Measurements from ENCODE around the gene RIC8B.
"Not testable (repeated sequence)": the region's sequence is repeated elsewhere in the genome, so short reads cannot be mapped to it uniquely, and the experiment has no call there.

The RIC8B gene

GRCh38 chr12:106907411-106907810, 132.9 kb downstream of the RIC8B start:
- DNase-seq, result no peak

GRCh38 chr12:106907846-106908245, 133.4 kb downstream of the RIC8B start:
- DNase-seq, result no peak

DNA sequence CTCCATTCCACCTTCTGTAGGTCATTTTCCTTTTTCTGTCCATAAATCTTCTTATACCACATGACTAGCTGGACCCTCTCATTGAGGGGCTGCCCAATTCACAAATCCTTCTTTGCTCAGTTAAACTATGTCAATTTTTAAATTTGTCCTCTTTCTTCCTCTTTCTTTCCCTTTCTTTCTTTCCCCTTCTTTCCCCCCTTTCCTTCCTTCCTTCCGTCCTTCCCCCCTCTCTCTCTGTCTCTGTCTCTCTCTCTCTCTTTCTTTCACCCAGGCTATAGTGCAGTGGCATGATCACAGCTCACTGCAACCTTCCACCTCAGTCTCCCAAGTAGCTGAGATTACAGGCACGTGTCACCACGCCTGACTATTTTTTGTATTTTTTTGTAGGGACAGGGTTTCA, 134.1 kb downstream of the RIC8B start:
- no peak for DNase-seq

DNA sequence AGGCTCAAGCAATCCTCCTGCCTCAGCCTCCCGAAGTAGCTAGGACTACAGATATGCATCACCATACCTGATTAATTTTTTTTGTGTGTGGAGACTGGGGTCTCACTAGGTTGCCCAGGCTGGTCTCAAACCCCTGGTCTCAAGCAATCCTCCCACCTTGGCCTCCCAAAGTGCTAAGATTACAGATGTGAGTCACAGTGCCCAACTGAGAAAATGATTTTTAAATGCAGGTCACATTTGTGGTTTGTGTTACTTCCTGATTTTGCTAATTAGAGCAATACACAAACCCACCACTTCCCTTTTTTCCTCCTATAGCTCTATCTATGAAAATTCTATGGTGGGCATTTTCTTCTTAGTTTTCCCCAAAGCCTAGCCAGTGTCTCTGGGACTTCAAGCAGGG, 135.7 kb downstream of the RIC8B start:
- DNase-seq, result no peak

DNA sequence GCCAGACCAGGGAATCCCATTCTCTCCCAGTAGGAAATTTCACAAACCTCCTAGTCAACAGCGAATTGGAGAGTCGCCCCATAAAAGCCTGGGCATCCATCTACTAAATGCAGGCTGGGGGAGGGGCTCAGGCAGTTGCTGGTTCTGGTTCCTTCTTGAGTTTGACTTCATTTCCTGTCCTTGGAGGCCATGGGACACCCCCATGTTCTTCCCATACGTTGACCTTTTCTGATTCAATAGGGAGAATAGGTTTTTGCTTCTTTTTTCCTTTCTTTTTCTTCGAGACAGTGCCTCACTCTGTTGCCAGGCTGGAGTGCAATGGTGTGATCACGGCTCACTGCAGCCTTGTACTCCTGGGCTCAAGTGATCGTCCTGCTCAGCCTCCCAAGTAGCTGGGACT, 137.1 kb downstream of the RIC8B start:
- no peak for DNase-seq

DNA sequence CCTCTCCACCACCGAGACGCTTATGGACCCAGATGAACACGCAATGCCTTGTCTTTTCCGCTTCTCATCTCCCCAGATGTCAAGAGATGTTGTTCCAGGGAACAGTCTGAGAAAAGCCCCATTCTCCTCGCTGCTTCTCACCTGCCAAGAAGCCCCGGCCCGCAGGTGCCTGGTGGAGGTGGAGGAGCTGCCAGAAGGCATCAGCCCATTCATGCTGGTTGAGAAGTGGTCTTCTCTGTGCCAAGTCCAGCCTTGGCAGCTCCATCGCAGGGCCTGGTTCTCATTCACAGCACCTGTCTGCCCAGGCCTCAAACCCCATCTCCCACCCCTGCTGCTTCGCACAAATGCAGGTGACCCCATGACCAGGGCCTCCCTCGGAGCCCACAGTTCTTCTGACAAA, 139.0 kb downstream of the RIC8B start:
- DNase-seq, result no peak

DNA sequence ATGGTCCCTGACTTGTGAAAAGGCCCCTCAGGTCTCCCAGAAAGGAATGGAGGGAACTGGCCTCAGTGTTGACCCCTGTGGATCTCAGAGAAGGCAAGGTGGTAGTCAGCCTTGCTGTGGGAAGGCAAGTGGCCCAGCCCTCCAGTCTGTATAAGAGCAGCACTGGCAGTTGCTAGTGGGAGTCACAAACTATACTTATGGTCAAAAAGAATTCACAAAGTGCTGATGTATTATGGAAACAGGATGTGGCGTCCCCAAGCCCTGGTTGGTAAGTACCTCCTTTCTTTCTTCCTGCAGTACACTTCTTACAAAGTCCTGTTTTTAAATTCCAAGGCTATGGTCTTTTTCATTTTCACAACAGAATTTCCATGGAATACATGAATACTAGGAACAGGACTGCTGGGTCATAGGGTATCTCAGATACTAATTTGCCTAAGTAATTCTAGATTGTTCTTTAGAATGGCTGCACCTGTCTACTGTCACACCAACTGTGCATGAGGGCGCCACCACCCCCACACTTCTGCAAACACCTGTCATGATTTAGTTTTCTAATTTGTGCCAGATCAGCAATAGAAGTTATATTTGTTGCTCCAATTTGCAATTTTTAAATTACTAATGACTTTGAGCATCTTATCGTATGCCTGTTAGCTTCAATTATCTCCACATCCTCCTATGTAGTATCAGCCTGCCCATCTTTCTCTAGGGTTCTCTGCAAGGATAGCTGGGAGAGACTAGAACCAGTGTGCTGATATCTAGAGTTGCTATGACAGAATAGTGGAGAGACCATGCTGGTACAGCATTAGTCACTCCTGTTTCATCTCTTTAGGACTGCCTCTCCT, 140.5 kb downstream of the RIC8B start:
- no peak for DNase-seq

- DNase-seq, result no peak
Measured at GRCh38 chr12:106915635-106916026, 141.1 kb downstream of the RIC8B start.

DNA sequence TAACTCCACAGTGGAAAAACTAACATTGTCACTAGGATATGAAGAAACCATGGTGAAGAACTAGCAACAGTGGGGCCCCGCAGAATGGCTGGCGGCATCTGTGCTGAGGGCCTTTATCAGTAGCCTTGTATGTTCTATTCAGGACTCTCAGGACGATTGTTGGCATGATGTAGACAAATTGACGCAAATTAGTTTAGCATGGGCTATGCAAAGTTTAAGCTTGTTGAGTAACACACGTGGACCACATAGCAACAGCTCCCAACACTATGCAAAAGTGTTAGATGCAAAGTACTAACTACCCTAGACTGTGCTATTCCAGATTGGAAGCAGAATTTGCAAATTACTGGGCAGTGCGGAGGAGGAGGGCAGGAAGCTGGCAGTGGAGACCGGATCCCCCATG, 143.0 kb downstream of the RIC8B start:
- DNase-seq, result no peak

DNA sequence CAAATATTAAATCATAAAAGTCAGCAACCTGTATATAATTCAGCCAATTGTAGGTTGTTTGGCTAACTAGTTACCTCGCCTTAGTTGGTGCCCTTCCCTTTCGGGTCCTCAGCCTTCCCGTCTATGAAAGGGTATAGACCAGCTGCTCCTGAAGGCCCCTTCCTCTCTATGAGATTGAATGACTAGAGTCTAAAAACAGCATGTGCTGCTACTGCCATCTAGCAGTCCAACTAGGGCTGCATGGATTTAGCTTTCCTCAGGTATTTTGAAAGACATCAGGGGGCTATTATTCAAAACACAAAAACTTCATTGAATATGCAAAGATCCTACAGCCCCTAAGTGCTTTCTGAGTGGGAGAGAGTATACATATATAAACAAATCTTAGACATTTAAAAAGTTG, 144.3 kb downstream of the RIC8B start:
- no peak for DNase-seq

GRCh38 chr12:106919910-106920544, 145.5 kb downstream of the RIC8B start:
- DNase-seq, result no peak

DNA sequence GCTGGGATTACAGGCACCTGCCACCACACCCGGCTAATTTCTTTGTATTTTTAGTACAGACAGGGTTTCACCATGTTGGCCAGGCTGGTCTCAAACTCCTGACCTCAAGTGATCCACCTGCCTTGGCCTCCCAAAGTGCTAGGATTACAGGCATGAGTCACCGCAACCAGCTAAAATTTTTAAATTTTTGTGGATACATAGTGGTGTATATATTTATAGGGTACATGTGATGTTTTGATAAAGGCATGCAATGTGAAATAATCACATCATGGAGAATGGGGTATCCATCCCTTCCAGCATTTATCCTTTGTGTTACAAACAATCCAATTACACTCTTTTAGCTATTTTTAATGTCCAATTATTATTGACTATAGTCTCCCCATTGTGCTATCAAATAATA, 147.5 kb downstream of the RIC8B start:
- not testable (repeated sequence) for DNase-seq

GRCh38 chr12:106923594-106923993, 149.1 kb downstream of the RIC8B start:
- not testable (repeated sequence) for DNase-seq

DNA sequence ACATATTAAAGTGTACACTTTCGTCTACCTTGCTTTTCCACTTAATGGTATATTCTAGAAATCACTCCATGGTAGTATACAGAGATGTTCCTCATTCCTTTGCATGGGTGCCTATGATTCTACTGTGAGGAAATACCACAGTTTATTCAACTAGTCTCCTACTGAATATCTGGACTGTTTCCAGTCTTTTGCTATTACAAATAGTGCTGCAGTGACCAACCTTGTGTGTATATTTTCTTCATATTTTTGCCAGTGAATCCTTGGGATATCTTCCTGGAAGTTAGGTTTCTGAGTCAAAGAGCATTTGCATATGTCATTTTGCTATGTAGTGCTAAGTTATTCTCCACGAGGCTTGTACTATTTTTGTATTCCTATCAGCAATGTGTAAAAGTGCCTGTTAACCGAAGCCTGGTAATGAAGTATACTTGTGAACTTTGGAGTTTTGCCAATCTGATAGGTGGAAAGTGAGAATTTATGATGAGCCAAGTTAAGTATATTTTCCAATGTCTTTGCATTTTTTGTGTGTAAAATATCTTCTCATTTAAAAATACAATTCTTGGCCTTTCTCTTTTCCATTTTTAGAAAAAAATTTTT, 149.9 kb downstream of the RIC8B start:
- no peak for DNase-seq

- no peak for DNase-seq
Measured at GRCh38 chr12:106926657-106927056, 152.2 kb downstream of the RIC8B start.

DNA sequence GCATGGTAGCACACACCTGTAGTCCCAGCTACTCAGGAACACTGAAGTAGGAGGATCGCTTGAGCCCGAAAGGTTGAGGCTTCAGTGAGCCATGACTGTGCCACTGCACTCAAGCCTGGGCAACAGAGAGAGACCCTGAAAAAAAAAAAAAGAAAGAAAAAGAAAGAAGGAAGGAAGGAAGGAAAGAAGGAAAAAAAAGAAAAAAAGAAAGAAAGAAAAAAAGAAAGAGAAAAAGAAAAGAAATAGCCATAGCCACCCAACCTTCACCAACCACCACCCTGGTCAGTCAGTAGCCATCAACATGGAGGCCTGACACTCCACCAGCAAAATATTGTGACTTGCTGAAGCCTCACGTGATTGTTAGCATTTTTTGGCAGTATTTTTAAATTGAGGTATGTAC, 159.8 kb downstream of the RIC8B start:
- no peak for DNase-seq
